Medulla oblongata (tissue), 1 donor: ENCODE data around the gene TNFAIP8L2.
"Not testable (repeated sequence)": the region's sequence is repeated elsewhere in the genome, so short reads cannot be mapped to it uniquely, and the experiment has no call there.

ENCODE experiments used
- DNase-seq: peaks from one replicate; pipeline ENCODE4 v3.0.0-alpha.2; 2015; ENCODE audit errors: extremely low spot score

TNFAIP8L2 gene

GRCh38 chr1:151146072-151146411 is 10.4 kb upstream of the TNFAIP8L2 start:
- DNase-seq = no peak

DNA sequence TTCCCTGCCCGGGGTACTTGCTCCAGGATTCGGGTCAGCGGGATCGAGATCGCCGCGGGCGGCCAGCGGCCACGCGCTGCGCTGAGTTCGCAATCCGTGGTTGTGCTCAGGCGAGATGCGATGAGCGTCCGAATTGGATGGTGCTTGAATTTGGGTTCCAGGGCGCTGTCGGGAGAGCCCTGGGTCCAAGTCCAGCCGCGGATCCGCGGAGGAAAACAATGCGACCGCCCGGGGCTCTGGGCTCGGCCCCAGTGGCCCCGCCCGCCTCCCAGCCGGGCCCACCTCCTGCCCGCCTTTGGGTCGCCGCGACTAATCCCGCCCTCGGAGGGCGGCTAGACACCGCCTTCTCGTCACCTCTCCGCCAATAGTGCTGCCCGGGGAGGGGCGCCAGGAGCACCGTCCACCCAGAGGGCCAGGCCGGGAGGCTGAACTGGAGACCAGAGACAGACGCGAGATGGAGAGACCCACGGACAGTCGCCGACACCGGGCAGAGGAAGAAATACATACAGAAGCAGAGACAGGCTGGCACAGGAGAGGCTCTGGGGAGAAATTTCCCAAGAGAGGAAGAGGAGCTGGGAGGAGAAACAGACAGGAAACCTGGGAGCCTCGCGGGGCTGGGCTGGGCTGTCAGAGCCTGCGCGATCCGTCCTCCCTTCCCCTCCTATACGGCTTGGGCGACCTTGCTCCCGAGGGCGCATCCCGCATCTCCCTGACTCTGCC is 9.9 kb upstream of the TNFAIP8L2 start, which contains the start of gene SEMA6C:
Gene SEMA6C (minus strand): TSS at position 220 of the 720 bp plus-strand sequence. CDS start 4,010 bp downstream, outside the sequence.
- DNase-seq = peak; percentile 97

GRCh38 chr1:151147132-151147503 is 9.3 kb upstream of the TNFAIP8L2 start:
- no peak for DNase-seq

GRCh38 chr1:151147665-151148064 is 8.8 kb upstream of the TNFAIP8L2 start:
- no peak for DNase-seq

DNA sequence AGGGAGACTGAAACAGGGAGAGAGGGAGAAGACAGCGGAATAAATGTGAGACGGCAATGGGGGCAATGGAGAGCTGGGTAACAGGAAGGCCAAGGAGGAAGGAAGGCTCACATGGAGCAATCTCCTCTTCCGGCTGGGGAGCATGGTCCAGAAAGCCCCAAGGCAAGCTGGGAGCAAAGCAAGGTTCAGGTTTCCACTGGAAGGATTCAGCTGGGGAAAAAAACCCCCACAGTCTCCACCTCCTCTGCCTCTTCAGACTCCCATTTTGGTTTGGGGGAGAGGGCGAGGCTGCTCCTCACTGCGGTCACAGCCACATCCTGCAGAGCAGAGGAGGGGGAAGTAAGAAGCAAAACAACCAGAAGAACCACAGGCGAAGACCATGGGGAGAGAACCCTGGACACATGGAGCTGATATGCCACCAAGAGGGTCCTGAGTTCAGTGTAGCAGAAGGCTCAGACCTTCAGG is 650 bp downstream of the TNFAIP8L2 start:
- peak; percentile 34 for DNase-seq

GRCh38 chr1:151158326-151158725 is 1.9 kb downstream of the TNFAIP8L2 start:
- no peak for DNase-seq

DNA sequence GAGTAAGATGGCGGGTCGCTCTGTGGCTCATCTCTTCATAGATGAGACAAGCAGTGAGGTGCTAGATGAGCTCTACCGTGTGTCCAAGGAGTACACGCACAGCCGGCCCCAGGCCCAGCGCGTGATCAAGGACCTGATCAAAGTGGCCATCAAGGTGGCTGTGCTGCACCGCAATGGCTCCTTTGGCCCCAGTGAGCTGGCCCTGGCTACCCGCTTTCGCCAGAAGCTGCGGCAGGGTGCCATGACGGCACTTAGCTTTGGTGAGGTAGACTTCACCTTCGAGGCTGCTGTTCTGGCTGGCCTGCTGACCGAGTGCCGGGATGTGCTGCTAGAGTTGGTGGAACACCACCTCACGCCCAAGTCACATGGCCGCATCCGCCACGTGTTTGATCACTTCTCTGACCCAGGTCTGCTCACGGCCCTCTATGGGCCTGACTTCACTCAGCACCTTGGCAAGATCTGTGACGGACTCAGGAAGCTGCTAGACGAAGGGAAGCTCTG is 2.4 kb downstream of the TNFAIP8L2 start:
- DNase-seq = no peak

GRCh38 chr1:151159373-151159772 is 2.9 kb downstream of the TNFAIP8L2 start:
- DNase-seq = peak; percentile 40

DNA sequence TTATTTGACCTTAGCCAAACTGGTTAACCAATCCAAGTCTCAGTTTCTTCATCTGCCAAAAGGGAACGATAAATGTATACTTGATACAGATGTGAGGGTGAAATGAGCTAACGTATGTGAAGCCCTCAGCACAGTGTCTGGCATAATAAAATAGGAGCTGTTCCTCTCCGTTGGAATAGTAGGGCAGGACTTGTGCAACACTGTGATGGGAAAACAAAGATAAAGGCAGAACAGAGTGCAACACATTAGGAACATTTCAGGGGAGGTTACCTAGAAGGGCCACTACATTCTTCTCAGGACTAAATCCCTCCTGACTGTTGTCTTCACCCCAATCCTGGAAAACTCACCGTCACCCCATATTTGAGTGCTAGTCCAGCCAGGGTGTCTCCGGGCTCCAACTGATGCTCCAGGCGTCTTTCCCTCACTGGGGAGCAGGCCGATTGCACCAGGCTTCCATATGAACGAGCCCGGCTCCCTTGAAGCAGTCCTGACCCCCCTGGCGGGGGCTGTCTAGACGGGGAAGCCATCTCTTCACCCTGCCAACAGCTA is 8.4 kb downstream of the TNFAIP8L2 start:
- no peak for DNase-seq

- DNase-seq = peak; percentile 59
Measured at GRCh38 chr1:151165281-151165737, 8.9 kb downstream of the TNFAIP8L2 start.

GRCh38 chr1:151165738-151166504 is 9.5 kb downstream of the TNFAIP8L2 start, which contains the start of the genes LYSMD1 and SCNM1:
LYSMD1 (minus strand) TSS chr1:151165902; CDS start chr1:151165258, 644 bp downstream.
SCNM1 (plus strand) TSS chr1:151166144; CDS start chr1:151166153, 9 bp downstream.
- peak; percentile 99 for DNase-seq

DNA sequence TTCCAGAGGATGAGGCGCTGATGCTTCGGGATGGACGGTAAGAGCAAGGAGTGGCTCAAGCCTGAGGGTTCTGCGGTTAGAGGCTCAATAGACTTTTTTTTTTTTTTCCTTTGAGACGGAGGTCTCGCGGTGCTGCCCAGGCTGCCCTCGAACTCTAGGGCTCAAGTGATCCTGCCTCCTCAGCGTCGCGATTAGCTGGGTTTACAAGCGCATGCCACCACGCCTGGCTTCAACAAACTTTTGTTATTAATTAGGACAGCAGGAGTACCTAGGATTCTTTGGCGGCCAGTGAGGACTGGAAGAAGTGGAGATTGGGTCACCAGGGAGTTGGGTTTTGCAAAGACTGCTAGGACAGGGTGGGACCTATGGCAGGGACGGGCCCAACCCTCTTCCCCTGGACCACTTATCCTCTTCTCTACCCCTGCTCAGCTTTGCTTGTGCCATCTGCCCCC is 10.1 kb downstream of the TNFAIP8L2 start:
- DNase-seq = no peak

- no peak for DNase-seq
Measured at GRCh38 chr1:151167116-151167515, 10.7 kb downstream of the TNFAIP8L2 start.

DNA sequence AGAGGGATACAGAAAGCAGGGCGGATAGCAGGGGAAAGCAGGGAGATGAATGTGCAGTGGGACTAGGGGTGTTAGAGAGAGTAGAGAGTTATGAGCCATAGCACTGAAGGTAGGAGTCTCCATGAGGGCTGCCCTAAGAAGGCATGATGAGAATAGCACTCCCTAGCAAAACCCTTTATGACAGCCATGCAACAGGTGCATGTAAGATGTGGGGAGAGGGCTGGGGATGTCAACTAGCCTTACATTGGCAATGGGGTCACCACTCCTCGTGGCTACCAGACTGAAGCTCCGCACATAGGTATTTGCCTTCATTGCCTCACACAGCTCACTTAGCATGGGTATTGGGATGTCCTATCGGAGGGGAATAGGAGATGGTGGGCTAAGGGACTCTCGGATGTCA is 14.7 kb downstream of the TNFAIP8L2 start:
- DNase-seq = no peak

GRCh38 chr1:151175041-151175741 is 18.7 kb downstream of the TNFAIP8L2 start:
- peak; percentile 91 for DNase-seq

DNA sequence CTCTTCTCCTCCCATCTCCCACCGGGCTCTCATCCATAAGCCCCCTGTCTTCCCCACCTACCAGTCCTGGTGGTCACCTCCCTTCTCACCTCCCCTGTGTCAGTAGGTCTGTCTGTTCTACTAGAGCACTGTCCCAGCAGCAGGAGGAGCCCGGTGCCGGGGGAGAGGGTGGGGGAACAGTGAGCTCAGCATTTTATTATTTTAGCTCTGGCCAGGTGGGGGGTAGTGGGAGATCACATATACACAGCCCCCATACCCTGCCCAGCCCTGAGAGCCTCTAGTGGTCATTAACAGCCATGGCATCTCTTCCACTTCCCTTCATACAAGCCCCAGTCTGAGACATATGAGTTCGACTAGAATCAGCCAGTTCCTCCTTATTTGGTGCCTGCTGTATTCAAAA is 19.4 kb downstream of the TNFAIP8L2 start, which contains the start of gene TMOD4:
Gene TMOD4 (minus strand): TSS at position 119 of the 400 bp plus-strand sequence. CDS start 1,106 bp downstream, outside the sequence.
- DNase-seq = no peak

- no peak for DNase-seq
Measured at GRCh38 chr1:151176514-151177045, 20.1 kb downstream of the TNFAIP8L2 start.

DNA sequence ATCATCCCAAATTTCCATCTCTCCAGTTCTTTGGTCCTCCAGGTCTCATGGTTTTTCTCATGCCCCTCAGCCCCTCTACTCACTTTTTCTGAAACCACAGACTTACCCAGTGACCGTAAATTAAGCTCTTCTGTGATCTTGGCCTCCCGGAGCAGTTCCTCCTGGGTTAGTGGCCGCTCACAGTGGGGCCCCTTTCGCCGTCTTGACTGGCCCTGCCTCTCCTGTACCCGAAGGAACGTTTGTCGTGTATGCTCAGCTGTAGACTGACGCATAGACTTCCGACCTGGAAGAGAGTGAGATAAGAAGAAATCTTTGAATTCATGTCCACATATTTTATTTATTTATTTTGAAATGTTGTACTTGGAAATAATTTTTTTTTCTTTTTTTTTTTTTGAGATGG is 27.8 kb downstream of the TNFAIP8L2 start:
- no peak for DNase-seq

DNA sequence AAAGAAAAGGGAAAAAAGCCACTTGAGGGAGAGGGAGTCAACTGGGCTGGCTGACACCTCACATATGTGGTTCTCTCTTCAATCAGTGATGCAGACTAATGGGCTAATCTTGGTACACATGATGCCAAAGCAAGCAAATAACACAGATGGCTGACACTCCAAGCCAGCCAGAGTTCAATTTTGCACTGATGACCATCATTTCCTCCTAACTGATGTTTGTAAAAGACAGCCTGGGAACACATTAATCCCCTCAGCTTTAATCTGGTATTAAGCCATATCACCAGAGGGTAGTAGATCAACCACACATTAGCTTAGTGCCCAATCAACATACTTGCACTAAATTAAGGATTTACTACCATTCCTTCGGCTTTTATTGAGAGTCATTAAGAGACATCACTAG is 30.8 kb downstream of the TNFAIP8L2 start:
- no peak for DNase-seq

GRCh38 chr1:151188667-151189066 is 32.2 kb downstream of the TNFAIP8L2 start:
- not testable (repeated sequence) for DNase-seq
